ENCODE data around the gene C7orf33.

The C7orf33 gene

GRCh38 chr7:148637094-148637493 is 46.5 kb downstream of the C7orf33 start:
- DNase-seq (ENCODE audit: low read depth), result no peak
- TF ChIP-seq POLR2A (IDR thresholded peaks at IDR 0.05; ENCODE audit: extremely low read depth, insufficient read length) (no peak), CTCF (IDR thresholded peaks at IDR 0.05; ENCODE audit: low read depth, low read length) (no peak), MAX (IDR thresholded peaks at IDR 0.05; ENCODE audit: low read depth, low read length) (no peak), MYC (IDR thresholded peaks at IDR 0.05; ENCODE audit: low read depth, low read length) (no peak)
- no peak overlapping the region for H3K4me3 ChIP-seq (ENCODE audit: low read depth, low read length)

- no peak for DNase-seq (ENCODE audit: low read depth)
- no peak for TF ChIP-seq CTCF (IDR thresholded peaks at IDR 0.05; ENCODE audit: low read depth, low read length)
- TF ChIP-seq POLR2A (IDR thresholded peaks at IDR 0.05; ENCODE audit: extremely low read depth, insufficient read length), result no peak
- no peak for TF ChIP-seq MAX (IDR thresholded peaks at IDR 0.05; ENCODE audit: low read depth, low read length)
- TF ChIP-seq MYC (IDR thresholded peaks at IDR 0.05; ENCODE audit: low read depth, low read length), result no peak
- no peak overlapping the region for H3K4me3 ChIP-seq (ENCODE audit: low read depth, low read length)
Observed at GRCh38 chr7:148645898-148646297, 55.3 kb downstream of the C7orf33 start.

- no peak for DNase-seq (ENCODE audit: low read depth)
- H3K4me3 ChIP-seq (ENCODE audit: low read depth, low read length), result no peak overlapping the region
- TF ChIP-seq CTCF (IDR thresholded peaks at IDR 0.05; ENCODE audit: low read depth, low read length), result no peak
- TF ChIP-seq POLR2A (IDR thresholded peaks at IDR 0.05; ENCODE audit: extremely low read depth, insufficient read length), result no peak
- no peak for TF ChIP-seq MAX (IDR thresholded peaks at IDR 0.05; ENCODE audit: low read depth, low read length)
Observed at GRCh38 chr7:148650232-148650858, 59.8 kb downstream of the C7orf33 start.

- H3K4me3 ChIP-seq (ENCODE audit: low read depth, low read length), result no peak overlapping the region
- no peak for TF ChIP-seq POLR2A (IDR thresholded peaks at IDR 0.05; ENCODE audit: extremely low read depth, insufficient read length)
- no peak for TF ChIP-seq CTCF (IDR thresholded peaks at IDR 0.05; ENCODE audit: low read depth, low read length)
- no peak for TF ChIP-seq MYC (IDR thresholded peaks at IDR 0.05; ENCODE audit: low read depth, low read length)
- TF ChIP-seq MAX (IDR thresholded peaks at IDR 0.05; ENCODE audit: low read depth, low read length), result no peak
- DNase-seq (ENCODE audit: low read depth), result no peak
Observed at GRCh38 chr7:148652773-148653172, 62.2 kb downstream of the C7orf33 start.

- DNase-seq (ENCODE audit: low read depth), result no peak
- H3K4me3 ChIP-seq (ENCODE audit: low read depth, low read length), result no peak overlapping the region
- TF ChIP-seq POLR2A (IDR thresholded peaks at IDR 0.05; ENCODE audit: extremely low read depth, insufficient read length) (no peak), MAX (IDR thresholded peaks at IDR 0.05; ENCODE audit: low read depth, low read length) (no peak), CTCF (IDR thresholded peaks at IDR 0.05; ENCODE audit: low read depth, low read length) (no peak), MYC (IDR thresholded peaks at IDR 0.05; ENCODE audit: low read depth, low read length) (no peak)
Observed at GRCh38 chr7:148657929-148658328, 67.4 kb downstream of the C7orf33 start.
